Neural progenitor cell (in vitro differentiated cells): ENCODE measurements around the gene DNAJB8.

Source experiments
- CTCF ChIP-seq: fragments of 200-600 bp; sonication (generic); IDR thresholded peaks from 2 replicates; pipeline ENCODE4 v1.5.1; 2017; ENCODE audit warnings: antibody characterized with exemption, mild to moderate bottlenecking
- EZH2 ChIP-seq: fragments of 200-600 bp; sonication (generic); IDR thresholded peaks from 2 replicates; pipeline ENCODE4 v1.6.1; 2017; ENCODE audit warnings: antibody characterized with exemption, mild to moderate bottlenecking, moderate library complexity
- EZH2phosphoT487 ChIP-seq: fragments of 200-600 bp; sonication (generic); IDR thresholded peaks from 2 replicates; pipeline ENCODE4 v1.6.1; 2017; ENCODE audit warnings: antibody characterized with exemption

GRCh38 chr3:128456776-128457715 is 9.6 kb downstream of the DNAJB8 start:
- TF ChIP-seq CTCF (no peak), EZH2phosphoT487 (no peak), EZH2 (no peak)
